ENCODE measurements around the gene PPP3CA.

- TF ChIP-seq CTCF (conservative IDR thresholded peaks at IDR 0.05; ENCODE audit: low read depth in 2 of 2) (no peak), EZH2phosphoT487 (IDR thresholded peaks at IDR 0.05; ENCODE audit: unreplicated experiment) (no peak), EZH2 (IDR thresholded peaks at IDR 0.05; ENCODE audit: low read depth, unreplicated experiment) (no peak), STAT1 (IDR thresholded peaks at IDR 0.05; ENCODE audit: unreplicated experiment) (no peak), POLR2AphosphoS5 (IDR thresholded peaks at IDR 0.05; ENCODE audit: low read depth) (no peak)
Measured at GRCh38 chr4:101229116-101229515, 118.2 kb downstream of the PPP3CA start.
